ENCODE measurements around the gene IL13.

- TF ChIP-seq CTCF (IDR thresholded peaks at IDR 0.05; ENCODE audit: low read depth, low read length, poor library complexity, severe bottlenecking): no peak
- no peak for TF ChIP-seq EZH2phosphoT487 (IDR thresholded peaks at IDR 0.05; ENCODE audit: borderline replicate concordance, low read length)
These were observed 6.0 kb upstream of the IL13 start for GRCh38 chr5:132651838-132652469.
